ENCODE results near the gene CORO2A.

Gene CORO2A

DNA sequence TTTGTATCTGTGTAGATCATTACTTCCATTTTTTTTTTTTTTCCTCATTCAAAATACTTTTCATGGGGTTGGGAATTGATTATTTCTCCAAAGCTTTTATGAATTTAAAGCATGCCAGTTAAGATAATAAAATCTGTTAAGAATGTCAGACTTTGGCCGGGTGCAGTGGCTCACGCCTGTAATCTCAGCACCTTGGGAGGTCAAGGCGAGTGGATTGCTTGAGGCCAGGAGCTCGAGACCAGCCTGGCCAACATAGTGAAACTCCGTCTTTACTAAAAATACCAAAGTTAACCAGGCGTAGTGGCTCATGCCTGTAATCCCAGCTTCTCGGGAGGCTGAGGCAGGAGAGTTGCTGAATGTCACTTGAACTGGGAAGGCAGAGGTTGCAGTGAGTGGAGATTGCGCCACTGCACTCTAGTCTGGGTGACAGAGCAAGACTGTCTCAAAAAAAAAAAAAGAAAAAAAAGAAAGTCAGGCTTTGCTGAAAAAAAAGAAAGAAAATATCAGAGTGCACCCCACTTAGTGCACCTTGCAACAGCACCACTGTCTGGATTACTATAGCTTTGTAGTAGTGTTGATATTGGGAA lies 44.6 kb upstream of the CORO2A start:
- Histone ChIP-seq H3K23ac (ENCODE audit: low read length in 2 of 2) (no peak overlapping the region), H4K8ac (ENCODE audit: low read length) (no peak overlapping the region), H3K14ac (ENCODE audit: low read length in 2 of 2) (no peak overlapping the region), H2AFZ (ENCODE audit: low read depth, low read length) (no peak overlapping the region), H3K9ac (ENCODE audit: low read length) (no peak overlapping the region), H3K9me3 (ENCODE audit: control insufficient read depth, low read length) (no peaks in the 10 kb centered on the region), H3K4me2 (ENCODE audit: low read length, poor library complexity, severe bottlenecking) (no peak overlapping the region), H2AK5ac (ENCODE audit: low read length, severe bottlenecking) (no peak overlapping the region), H3K18ac (ENCODE audit: low read depth in 1 of 2, low read length in 2 of 2) (no peak overlapping the region), H3K27ac (ENCODE audit: low read length, poor library complexity, severe bottlenecking) (no peak overlapping the region), H2BK12ac (ENCODE audit: low read length in 2 of 2) (no peak overlapping the region), H2BK120ac (ENCODE audit: low read depth, low read length) (no peak overlapping the region), H4K91ac (ENCODE audit: low read length) (no peak overlapping the region), H3K4me3 (ENCODE audit: insufficient read depth in 1 of 2, low read depth in 1 of 2, low read length in 2 of 2) (no peak overlapping the region), H3K4me1 (ENCODE audit: control insufficient read depth, insufficient read depth, low read depth, low read length) (peaks cover 8% of the 10 kb centered on the region), H3K36me3 (ENCODE audit: control insufficient read depth in 1 of 2, insufficient read depth in 2 of 2, low read depth in 1 of 2, low read length in 2 of 2) (peaks cover 29 to 53% of the 10 kb centered on the region in 2 experiments), H3K79me1 (replicated peaks; ENCODE audit: low read length, poor library complexity, severe bottlenecking) (peaks cover 24% of the 10 kb centered on the region), H2BK5ac (ENCODE audit: low read depth, low read length, poor library complexity, severe bottlenecking) (no peak overlapping the region), H3K27me3 (ENCODE audit: control insufficient read depth in 1 of 2, insufficient read depth in 1 of 2, low read length in 2 of 2) (no peaks in the 10 kb centered on the region), H2BK15ac (ENCODE audit: low read depth, poor library complexity, severe bottlenecking) (no peak overlapping the region), H3K4ac (ENCODE audit: low read depth in 1 of 2, low read length in 2 of 2) (no peak overlapping the region)
- 95% methylated on average over 8 of the region's 8 CpGs for WGBS
- DNase-seq, result peak; percentile 45

DNA sequence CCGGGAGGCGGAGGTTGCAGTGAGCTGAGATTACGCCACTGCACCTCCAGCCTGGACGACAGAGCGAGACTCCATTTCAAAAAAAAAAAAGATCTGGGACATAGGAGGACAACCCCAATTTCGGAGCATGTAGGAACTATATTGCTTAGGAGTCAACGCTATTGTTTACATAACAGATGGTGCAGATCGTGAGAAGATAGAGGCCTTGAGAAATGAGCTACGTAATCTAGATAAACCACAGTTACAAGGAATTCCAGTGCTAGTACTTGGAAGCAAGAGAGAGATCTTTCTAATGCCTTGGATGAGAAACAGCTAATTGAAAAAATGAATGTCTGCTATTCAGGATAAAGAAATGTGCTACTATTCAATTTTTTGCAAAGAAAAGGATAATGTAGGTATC lies 42.7 kb upstream of the CORO2A start:
- Histone ChIP-seq H3K14ac (ENCODE audit: low read length in 2 of 2) (no peak overlapping the region), H3K9ac (ENCODE audit: low read length) (no peak overlapping the region), H3K36me3 (ENCODE audit: control insufficient read depth in 1 of 2, insufficient read depth in 2 of 2, low read depth in 1 of 2, low read length in 2 of 2) (peaks cover 18 to 49% of the 10 kb centered on the region in 2 experiments), H2BK12ac (ENCODE audit: low read length in 2 of 2) (no peak overlapping the region), H3K23ac (ENCODE audit: low read length in 2 of 2) (no peak overlapping the region), H4K91ac (ENCODE audit: low read length) (no peak overlapping the region), H3K4ac (ENCODE audit: low read depth in 1 of 2, low read length in 2 of 2) (no peak overlapping the region), H3K27me3 (ENCODE audit: control insufficient read depth in 1 of 2, insufficient read depth in 1 of 2, low read length in 2 of 2) (no peaks in the 10 kb centered on the region), H2BK15ac (ENCODE audit: low read depth, poor library complexity, severe bottlenecking) (no peak overlapping the region), H3K4me1 (ENCODE audit: control insufficient read depth, insufficient read depth, low read depth, low read length) (peaks cover 10% of the 10 kb centered on the region), H3K4me2 (ENCODE audit: low read length, poor library complexity, severe bottlenecking) (no peak overlapping the region), H2BK120ac (ENCODE audit: low read depth, low read length) (no peak overlapping the region), H2BK5ac (ENCODE audit: low read depth, low read length, poor library complexity, severe bottlenecking) (no peak overlapping the region), H4K8ac (ENCODE audit: low read length) (no peak overlapping the region), H2AK5ac (ENCODE audit: low read length, severe bottlenecking) (no peak overlapping the region), H3K9me3 (ENCODE audit: control insufficient read depth, low read length) (no peaks in the 10 kb centered on the region), H3K79me1 (replicated peaks; ENCODE audit: low read length, poor library complexity, severe bottlenecking) (peaks cover 10% of the 10 kb centered on the region), H3K4me3 (ENCODE audit: insufficient read depth in 1 of 2, low read depth in 1 of 2, low read length in 2 of 2) (no peak overlapping the region), H3K18ac (ENCODE audit: low read depth in 1 of 2, low read length in 2 of 2) (no peak overlapping the region), H3K27ac (ENCODE audit: low read length, poor library complexity, severe bottlenecking) (no peak overlapping the region), H2AFZ (ENCODE audit: low read depth, low read length) (no peak overlapping the region)
- 77% methylated on average over 9 of the region's 9 CpGs for WGBS
- peak; percentile 87 for DNase-seq

DNA sequence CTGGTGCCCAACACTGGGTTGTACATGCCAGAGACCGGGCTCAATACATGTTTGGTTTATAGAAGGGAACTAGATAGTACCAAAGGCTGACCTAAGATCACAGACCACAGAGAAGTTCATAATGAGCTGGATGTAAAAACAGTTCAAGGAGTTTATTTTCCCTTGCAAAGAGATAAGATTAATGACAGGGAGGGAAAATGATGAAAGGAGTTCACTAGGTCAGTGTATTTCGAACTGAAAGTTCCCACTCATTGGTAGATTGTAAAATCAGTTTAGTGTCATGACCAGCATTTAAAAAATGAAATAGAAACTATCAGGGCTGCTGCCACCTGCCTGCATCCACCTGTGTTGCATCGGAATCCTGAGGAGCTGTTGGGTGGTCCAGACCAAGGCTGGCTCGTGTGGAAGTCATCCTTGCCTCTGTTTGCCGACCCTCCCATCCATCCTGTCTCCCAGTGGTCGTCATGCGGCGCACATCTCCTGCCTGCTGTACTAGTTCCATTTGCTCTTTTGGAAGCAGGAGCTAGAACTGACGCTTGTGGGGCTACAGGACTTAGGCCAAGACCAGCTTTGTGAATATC lies 41.9 kb upstream of the CORO2A start:
- no peak overlapping the region for H3K4me3 ChIP-seq (ENCODE audit: insufficient read depth in 1 of 2, low read depth in 1 of 2, low read length in 2 of 2)
- peaks cover 21 to 49% of the 10 kb centered on the region in 2 experiments for H3K36me3 ChIP-seq (ENCODE audit: control insufficient read depth in 1 of 2, insufficient read depth in 2 of 2, low read depth in 1 of 2, low read length in 2 of 2)
- no peaks in the 10 kb centered on the region for H3K9me3 ChIP-seq (ENCODE audit: control insufficient read depth, low read length)
- H3K27ac ChIP-seq (ENCODE audit: low read length, poor library complexity, severe bottlenecking), result no peak overlapping the region
- no peak overlapping the region for H3K18ac ChIP-seq (ENCODE audit: low read depth in 1 of 2, low read length in 2 of 2)
- peak overlapping the region in 1 of 2 experiments; percentile 12 for H2BK12ac ChIP-seq (ENCODE audit: low read length in 2 of 2)
- no peaks in the 10 kb centered on the region for H3K27me3 ChIP-seq (ENCODE audit: control insufficient read depth in 1 of 2, insufficient read depth in 1 of 2, low read length in 2 of 2)
- no peak overlapping the region for H3K9ac ChIP-seq (ENCODE audit: low read length)
- no peak overlapping the region for H2BK120ac ChIP-seq (ENCODE audit: low read depth, low read length)
- H3K4me2 ChIP-seq (ENCODE audit: low read length, poor library complexity, severe bottlenecking), result no peak overlapping the region
- H2BK5ac ChIP-seq (ENCODE audit: low read depth, low read length, poor library complexity, severe bottlenecking), result no peak overlapping the region
- H3K4ac ChIP-seq (ENCODE audit: low read depth in 1 of 2, low read length in 2 of 2), result no peak overlapping the region
- no peak overlapping the region for H2AK5ac ChIP-seq (ENCODE audit: low read length, severe bottlenecking)
- H4K91ac ChIP-seq (ENCODE audit: low read length), result no peak overlapping the region
- DNase-seq, result no peak
- H3K14ac ChIP-seq (ENCODE audit: low read length in 2 of 2), result no peak overlapping the region
- H3K23ac ChIP-seq (ENCODE audit: low read length in 2 of 2), result no peak overlapping the region
- no peak overlapping the region for H4K8ac ChIP-seq (ENCODE audit: low read length)
- H3K79me1 ChIP-seq (replicated peaks; ENCODE audit: low read length, poor library complexity, severe bottlenecking), result peaks cover 10% of the 10 kb centered on the region
- no peak overlapping the region for H2BK15ac ChIP-seq (ENCODE audit: low read depth, poor library complexity, severe bottlenecking)
- WGBS, result 89% methylated on average over 9 of the region's 9 CpGs
- no peak overlapping the region for H2AFZ ChIP-seq (ENCODE audit: low read depth, low read length)
- peaks cover 10% of the 10 kb centered on the region for H3K4me1 ChIP-seq (ENCODE audit: control insufficient read depth, insufficient read depth, low read depth, low read length)

DNA sequence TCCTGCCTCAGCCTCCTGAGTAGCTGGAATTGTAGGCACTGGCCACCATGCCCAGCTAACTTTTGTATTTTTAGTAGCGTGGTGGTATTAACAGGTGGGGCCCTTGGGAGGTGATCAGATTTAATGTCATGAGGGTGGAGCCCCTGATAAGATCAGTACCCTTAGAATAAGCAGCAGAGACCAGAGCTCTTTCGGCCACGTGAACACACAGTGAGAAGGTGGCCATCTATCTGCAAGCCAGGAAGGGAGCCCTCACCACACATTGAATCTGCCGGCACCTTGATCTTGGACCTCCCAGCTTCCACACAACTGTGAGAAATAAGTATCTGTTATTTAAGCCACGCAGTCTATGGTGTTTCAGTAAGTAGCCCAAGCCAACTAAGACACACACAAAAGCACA lies 40.5 kb upstream of the CORO2A start:
- Histone ChIP-seq H4K91ac (ENCODE audit: low read length) (peak overlapping the region; percentile 84), H2BK12ac (ENCODE audit: low read length in 2 of 2) (peak overlapping the region; percentile 1 to 3), H3K9ac (ENCODE audit: low read length) (no peak overlapping the region), H3K4ac (ENCODE audit: low read depth in 1 of 2, low read length in 2 of 2) (peak overlapping the region in 1 of 2 experiments; percentile 93), H3K4me2 (ENCODE audit: low read length, poor library complexity, severe bottlenecking) (no peak overlapping the region), H2BK120ac (ENCODE audit: low read depth, low read length) (peak overlapping the region; percentile 29), H2BK15ac (ENCODE audit: low read depth, poor library complexity, severe bottlenecking) (no peak overlapping the region), H3K4me3 (ENCODE audit: insufficient read depth in 1 of 2, low read depth in 1 of 2, low read length in 2 of 2) (no peak overlapping the region), H3K23ac (ENCODE audit: low read length in 2 of 2) (no peak overlapping the region), H3K27ac (ENCODE audit: low read length, poor library complexity, severe bottlenecking) (peak overlapping the region; percentile 74), H2AK5ac (ENCODE audit: low read length, severe bottlenecking) (peak overlapping the region; percentile 71), H3K9me3 (ENCODE audit: control insufficient read depth, low read length) (no peaks in the 10 kb centered on the region), H3K79me1 (replicated peaks; ENCODE audit: low read length, poor library complexity, severe bottlenecking) (peaks cover 8% of the 10 kb centered on the region), H3K4me1 (ENCODE audit: control insufficient read depth, insufficient read depth, low read depth, low read length) (peaks cover 10% of the 10 kb centered on the region), H3K14ac (ENCODE audit: low read length in 2 of 2) (no peak overlapping the region), H3K27me3 (ENCODE audit: control insufficient read depth in 1 of 2, insufficient read depth in 1 of 2, low read length in 2 of 2) (no peaks in the 10 kb centered on the region), H2AFZ (ENCODE audit: low read depth, low read length) (no peak overlapping the region), H3K36me3 (ENCODE audit: control insufficient read depth in 1 of 2, insufficient read depth in 2 of 2, low read depth in 1 of 2, low read length in 2 of 2) (peaks cover 32 to 60% of the 10 kb centered on the region in 2 experiments), H4K8ac (ENCODE audit: low read length) (peak overlapping the region; percentile 66), H2BK5ac (ENCODE audit: low read depth, low read length, poor library complexity, severe bottlenecking) (no peak overlapping the region), H3K18ac (ENCODE audit: low read depth in 1 of 2, low read length in 2 of 2) (peak overlapping the region in 1 of 2 experiments; percentile 54)
- WGBS, result 97% methylated on average over 5 of the region's 5 CpGs
- no peak for DNase-seq

Measured in mesenchymal stem cell (in vitro differentiated cells and primary cell).